ENCODE measurements around the gene TMA7B.

GRCh38 chr22:39952347-39952746, 7.8 kb upstream of the TMA7B start:
- TF ChIP-seq, protein P1, sequence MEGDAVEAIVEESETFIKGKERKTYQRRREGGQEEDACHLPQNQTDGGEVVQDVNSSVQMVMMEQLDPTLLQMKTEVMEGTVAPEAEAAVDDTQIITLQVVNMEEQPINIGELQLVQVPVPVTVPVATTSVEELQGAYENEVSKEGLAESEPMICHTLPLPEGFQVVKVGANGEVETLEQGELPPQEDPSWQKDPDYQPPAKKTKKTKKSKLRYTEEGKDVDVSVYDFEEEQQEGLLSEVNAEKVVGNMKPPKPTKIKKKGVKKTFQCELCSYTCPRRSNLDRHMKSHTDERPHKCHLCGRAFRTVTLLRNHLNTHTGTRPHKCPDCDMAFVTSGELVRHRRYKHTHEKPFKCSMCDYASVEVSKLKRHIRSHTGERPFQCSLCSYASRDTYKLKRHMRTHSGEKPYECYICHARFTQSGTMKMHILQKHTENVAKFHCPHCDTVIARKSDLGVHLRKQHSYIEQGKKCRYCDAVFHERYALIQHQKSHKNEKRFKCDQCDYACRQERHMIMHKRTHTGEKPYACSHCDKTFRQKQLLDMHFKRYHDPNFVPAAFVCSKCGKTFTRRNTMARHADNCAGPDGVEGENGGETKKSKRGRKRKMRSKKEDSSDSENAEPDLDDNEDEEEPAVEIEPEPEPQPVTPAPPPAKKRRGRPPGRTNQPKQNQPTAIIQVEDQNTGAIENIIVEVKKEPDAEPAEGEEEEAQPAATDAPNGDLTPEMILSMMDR (IDR thresholded peaks at IDR 0.05; ENCODE audit: low read length): no peak
- no peak for TF ChIP-seq EZH2phosphoT487 (IDR thresholded peaks at IDR 0.05; ENCODE audit: low read length)
